Measurements from ENCODE around the gene SUSD1. TPM values are rescaled to one million over a fixed set of nuclear protein-coding genes. Genes with fewer than 3 reads are reported as not detected.

The SUSD1 gene
- 12.2 and 18.4 TPM in 2 replicates for total RNA-seq

GRCh38 chr9:112174965-112175795 lies at the start of gene SUSD1:
TSS of gene SUSD1 (minus strand) at chr9:112175297. CDS start at chr9:112175235, 62 bp downstream.

Other genes starting within 250 kb of the SUSD1 start
- 5.3 and 8.7 TPM in 2 replicates for gene PTBP3, start 158.3 kb upstream of the SUSD1 start, total RNA-seq
- 42.2 and 54.9 TPM in 2 replicates for gene HSDL2, start 204.8 kb upstream of the SUSD1 start, total RNA-seq